ENCODE measurements around the gene AGRN.

- no peak for TF ChIP-seq RARB (CRISPR knock-in tag; IDR thresholded peaks at IDR 0.05)
- TF ChIP-seq OSR1 (CRISPR knock-in tag; IDR thresholded peaks at IDR 0.05): no peak
- no peak for TF ChIP-seq ZNF8 (CRISPR knock-in tag; IDR thresholded peaks at IDR 0.05)
- no peak for TF ChIP-seq ZC3H10 (CRISPR knock-in tag; IDR thresholded peaks at IDR 0.05)
- TF ChIP-seq PPARA (CRISPR knock-in tag; IDR thresholded peaks at IDR 0.05; ENCODE audit: borderline replicate concordance): no peak
- no peak for TF ChIP-seq CREB5 (CRISPR knock-in tag; IDR thresholded peaks at IDR 0.05; ENCODE audit: low read depth)
- no peak for TF ChIP-seq ZNF565 (CRISPR knock-in tag; conservative IDR thresholded peaks at IDR 0.05; ENCODE audit: low read depth)
- no peak for TF ChIP-seq ZFP30 (CRISPR knock-in tag; IDR thresholded peaks at IDR 0.05)
- no peak for TF ChIP-seq TOX (CRISPR knock-in tag; IDR thresholded peaks at IDR 0.05; ENCODE audit: borderline replicate concordance)
Observed at GRCh38 chr1:1062348-1063163, 42.6 kb downstream of the AGRN start.

Measured in SK-N-SH treated with all-trans-retinoic acid at 6 μM for 48 hours (cell line).